DMS53 treated with DMSO at 0.1 percent for 48 hours (cell line): ENCODE measurements around the gene CXCL11.
"Not testable (repeated sequence)": the region's sequence is repeated elsewhere in the genome, so short reads cannot be mapped to it uniquely, and the experiment has no call there.

Experiments used
- DNase-seq: peaks from one replicate; lab custom pipeline; 2025; ENCODE audit not compliant: unreplicated experiment; lab: John Stamatoyannopoulos, UW

Gene CXCL11

GRCh38 chr4:76043306-76043705 is 7.4 kb upstream of the CXCL11 start:
- not testable (repeated sequence) for DNase-seq

DNA sequence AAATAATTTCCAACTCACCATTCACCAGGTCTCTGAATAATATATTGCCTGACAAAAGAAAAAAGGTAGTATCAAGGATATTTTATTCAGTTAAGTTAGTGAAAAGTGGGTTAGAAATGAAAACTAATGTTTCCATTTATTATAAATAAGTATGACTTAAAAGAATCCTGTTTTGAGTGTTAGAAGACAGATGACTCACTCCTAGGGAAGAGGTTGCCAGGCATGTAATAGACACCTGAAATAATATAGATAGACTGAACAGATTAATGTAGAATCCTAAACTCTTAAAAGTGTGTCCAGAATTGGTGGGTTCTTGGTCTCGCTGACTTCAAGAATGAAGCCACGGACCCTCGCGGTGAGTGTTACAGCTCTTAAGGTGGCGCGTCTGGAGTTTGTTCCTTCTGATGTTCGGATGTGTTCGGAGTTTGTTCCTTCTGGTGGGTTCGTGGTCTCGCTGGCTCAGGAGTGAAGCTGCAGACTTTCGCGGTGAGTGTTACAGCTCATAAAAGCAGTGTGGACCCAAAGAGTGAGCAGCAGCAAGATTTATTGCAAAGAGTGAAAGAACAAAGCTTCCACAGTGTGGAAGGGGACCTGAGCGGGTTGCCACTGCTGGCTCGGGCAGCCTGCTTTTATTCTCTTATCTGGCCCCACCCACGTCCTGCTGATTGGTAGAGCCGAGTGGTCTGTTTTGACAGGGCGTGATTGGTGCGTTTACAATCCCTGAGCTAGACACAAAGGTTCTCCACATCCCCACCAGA is 6.5 kb upstream of the CXCL11 start:
- not testable (repeated sequence) for DNase-seq

GRCh38 chr4:76036855-76037254 is 985 bp upstream of the CXCL11 start:
- no peak for DNase-seq

- no peak for DNase-seq
These were observed 729 bp downstream of the CXCL11 start for GRCh38 chr4:76035141-76035540.

DNA sequence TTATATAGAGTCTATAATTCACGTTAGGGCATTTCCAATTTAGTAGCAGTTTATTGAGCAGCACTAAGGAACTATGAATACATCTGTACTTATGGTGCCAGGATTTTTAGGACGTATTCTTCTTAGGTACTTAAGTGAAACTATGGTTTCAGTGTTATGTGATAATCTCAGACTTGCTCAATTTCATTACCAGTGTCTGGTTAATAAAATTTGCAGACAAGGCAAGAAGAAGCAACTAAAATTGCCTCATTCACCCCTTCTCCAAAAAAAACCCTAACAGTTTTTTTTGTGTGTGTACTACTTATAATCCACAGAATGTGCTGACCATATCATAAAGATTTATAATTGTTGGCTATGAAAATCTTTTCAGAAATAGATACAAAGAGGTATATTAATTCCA is 6.6 kb downstream of the CXCL11 start:
- DNase-seq: no peak

- no peak for DNase-seq
These were observed 7.5 kb downstream of the CXCL11 start for GRCh38 chr4:76028350-76028765.

- no peak for DNase-seq
These were observed 11.8 kb downstream of the CXCL11 start for GRCh38 chr4:76024065-76024464.

DNA sequence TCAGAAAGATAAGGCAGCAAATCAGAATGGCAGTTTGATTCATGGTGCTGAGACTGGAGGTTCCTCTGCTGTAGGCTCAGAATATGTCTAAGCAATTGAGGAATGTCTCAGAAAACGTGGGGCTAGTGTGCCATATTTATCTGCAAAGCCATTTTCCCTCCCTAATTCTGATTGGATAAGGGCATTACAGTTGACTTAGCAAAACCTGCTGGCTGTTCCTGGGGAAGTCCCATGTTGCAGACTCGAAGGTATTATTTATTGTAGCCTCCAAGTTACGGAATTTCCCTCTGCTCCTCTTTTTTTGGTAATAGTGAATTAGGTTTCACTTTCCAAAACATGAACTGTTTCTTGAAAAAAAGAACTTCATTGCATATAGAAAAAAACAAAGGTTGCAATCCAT is 12.5 kb downstream of the CXCL11 start, which contains the start of gene CXCL10:
Gene CXCL10 (minus strand): TSS at position 109 of the 400 bp plus-strand sequence. CDS start 66 bp downstream, at position 43.
- DNase-seq: no peak

DNA sequence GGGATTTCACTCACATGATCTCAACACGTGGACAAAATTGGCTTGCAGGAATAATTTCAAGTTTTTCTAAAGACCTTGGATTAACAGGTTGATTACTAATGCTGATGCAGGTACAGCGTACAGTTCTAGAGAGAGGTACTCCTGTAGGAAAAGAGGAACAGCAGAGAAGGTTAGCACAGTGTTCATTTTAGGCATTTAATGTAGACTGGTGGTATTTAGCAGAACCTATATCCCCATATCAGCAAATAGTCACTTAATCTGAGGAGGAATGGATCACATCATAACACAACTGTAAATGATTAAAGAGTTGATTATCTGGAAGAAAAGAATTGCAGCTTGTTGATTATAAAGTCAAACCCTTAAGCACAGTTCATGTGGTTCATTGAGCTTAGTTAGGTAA is 13.2 kb downstream of the CXCL11 start:
- DNase-seq: no peak

- no peak for DNase-seq
These were observed 13.8 kb downstream of the CXCL11 start for GRCh38 chr4:76022031-76022430.

DNA sequence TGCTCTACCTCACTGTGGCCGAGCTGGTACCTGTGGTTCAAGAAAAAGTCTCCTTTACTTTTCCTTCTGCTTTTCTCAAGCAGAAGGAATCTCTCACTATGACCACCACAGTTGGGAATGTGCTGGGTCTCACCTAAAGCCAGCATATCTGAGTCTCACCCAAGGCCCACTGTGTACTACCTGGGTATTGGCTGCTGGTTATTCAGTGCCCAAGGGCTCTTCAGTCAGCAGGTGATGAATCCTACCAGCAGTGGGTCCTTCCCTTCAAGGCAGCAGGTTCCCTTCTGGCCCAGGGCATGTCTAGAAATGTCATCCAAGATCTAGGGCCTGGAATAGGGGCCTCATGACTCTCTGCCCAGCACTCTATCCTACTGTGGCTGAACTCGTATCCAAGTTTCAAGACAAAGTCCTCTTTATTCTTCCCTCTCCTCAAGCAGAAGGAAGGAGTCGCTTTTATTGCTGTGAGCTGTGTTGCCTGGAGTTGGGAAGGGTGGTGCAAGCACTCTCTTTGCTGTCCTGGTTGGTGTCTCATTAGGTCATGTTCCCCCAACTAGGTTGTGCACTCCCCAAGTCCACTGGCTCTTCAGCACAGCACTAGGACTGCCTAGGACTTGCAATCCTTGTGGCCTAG is 18.7 kb downstream of the CXCL11 start:
- DNase-seq: no peak

DNA sequence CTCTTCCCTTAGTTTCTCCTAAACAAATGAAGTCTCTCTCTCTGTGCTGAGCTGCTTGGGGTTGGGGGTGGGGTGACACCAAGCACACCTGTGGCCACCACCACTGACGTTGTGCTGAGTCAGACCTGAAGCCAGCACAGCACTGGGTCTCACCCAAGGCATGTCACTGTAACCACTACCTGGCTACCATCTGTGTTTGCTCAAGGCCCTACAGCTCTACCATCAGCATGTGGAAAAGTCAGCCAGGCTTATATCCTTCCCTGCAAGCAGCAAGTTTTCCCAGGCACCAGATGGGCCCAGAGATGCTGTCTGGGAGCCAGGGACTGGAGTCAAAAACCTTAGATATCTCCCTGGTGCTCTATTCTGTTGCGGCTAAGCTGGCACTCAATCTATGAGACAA is 19.5 kb downstream of the CXCL11 start:
- peak; percentile 76 for DNase-seq

- no peak for DNase-seq
These were observed 22.3 kb downstream of the CXCL11 start for GRCh38 chr4:76013540-76013939.

GRCh38 chr4:76012388-76012801 is 23.5 kb downstream of the CXCL11 start:
- DNase-seq: no peak

GRCh38 chr4:76011700-76012387 is 24.0 kb downstream of the CXCL11 start:
- DNase-seq: no peak

DNA sequence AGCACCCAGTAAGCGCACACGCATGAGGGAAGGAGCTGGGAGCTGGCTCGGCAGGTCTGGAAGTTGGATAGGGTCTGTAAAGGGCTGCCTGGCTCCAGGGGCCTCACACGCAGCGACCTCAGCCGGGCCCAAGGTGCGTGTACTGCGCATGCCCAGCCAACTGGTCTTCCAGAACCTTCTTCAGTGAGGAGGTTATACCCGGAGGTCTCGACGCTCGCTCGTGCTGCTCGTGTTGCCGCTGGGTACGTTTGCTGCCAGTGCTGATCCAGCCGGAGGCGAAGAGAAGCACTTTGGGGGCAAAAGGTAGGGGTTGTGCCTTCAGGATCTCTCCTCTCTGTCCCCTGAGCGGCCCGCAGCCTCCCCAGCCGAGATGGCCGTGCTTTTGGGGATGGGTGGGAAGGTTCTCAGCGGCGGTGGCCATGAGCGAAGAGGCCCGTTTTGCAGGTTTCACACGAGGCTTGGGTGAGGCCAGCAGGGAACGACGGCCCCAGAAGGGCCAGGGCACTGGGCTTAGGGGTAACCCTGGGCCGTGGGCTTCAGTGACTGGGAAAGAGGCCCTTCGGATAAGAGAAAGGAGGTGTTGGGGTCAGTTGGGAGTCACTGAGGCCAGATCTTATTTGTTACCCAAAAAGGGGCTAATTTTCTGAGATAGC is 24.7 kb downstream of the CXCL11 start:
- no peak for DNase-seq

- no peak for DNase-seq
These were observed 25.3 kb downstream of the CXCL11 start for GRCh38 chr4:76010576-76010975.

- DNase-seq: no peak
These were observed 26.6 kb downstream of the CXCL11 start for GRCh38 chr4:76009311-76009710.

GRCh38 chr4:76007089-76007862 is 28.6 kb downstream of the CXCL11 start, which contains the start of gene CXCL9:
CXCL9 (minus strand) TSS chr4:76007509; CDS start chr4:76007449, 60 bp downstream.
- DNase-seq: no peak

DNA sequence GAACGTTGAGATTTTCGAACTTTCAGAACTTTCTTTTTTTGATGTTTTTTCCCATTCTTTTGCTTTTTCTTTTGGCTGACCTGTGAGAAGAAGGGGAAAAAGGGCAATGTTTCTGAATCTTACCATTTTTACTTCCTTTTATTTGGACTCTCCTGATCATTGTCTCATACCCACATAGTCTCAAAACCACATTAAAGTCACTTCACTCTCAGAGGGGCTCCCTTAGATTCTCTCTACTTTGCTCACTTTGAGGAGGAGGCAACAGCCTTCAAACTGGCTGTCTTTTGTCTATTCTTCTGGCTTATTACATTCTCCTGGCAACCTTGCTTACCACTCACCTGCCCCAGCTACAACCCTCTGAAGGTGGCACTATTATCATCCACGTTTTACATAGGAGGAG is 32.2 kb downstream of the CXCL11 start:
- no peak for DNase-seq

- no peak for DNase-seq
These were observed 32.8 kb downstream of the CXCL11 start for GRCh38 chr4:76003035-76003434.
